OCI-LY3 (cell line): ENCODE results near the gene NCBP3.

Source experiments
- CTCF ChIP-seq: fragments of 200-600, 300-600 bp; sonication (generic); IDR thresholded peaks from 2 replicates; pipeline ENCODE4 v1.5.1; 2014; ENCODE audit warnings: antibody characterized with exemption, low read length, low read depth
- EZH2phosphoT487 ChIP-seq: fragments of 200-600 bp; shearing (Covaris generic); IDR thresholded peaks from 2 replicates; pipeline ENCODE4 v1.6.1; 2018; ENCODE audit warnings: antibody characterized with exemption, mixed run types, low read depth

- TF ChIP-seq CTCF, result no peak
- TF ChIP-seq EZH2phosphoT487, result no peak
Measured at GRCh38 chr17:3773511-3773910, 72.5 kb downstream of the NCBP3 start.
